Left kidney (tissue), 2 donors: ENCODE results near the gene PRSS36. TPM values are rescaled to one million over a fixed set of nuclear protein-coding genes. Genes with fewer than 3 reads are reported as not detected.
"Not testable (repeated sequence)": the region's sequence is repeated elsewhere in the genome, so short reads cannot be mapped to it uniquely, and the experiment has no call there.

Experiments used
- DNase-seq: peaks from one replicate; pipeline ENCODE4 v3.0.0-alpha.2; 2013
- polyA plus RNA-seq: library from polyadenylated mRNA; unstranded; fragments of 120-200 nt; gene quantifications from one replicate; pipeline ENCODE4 v1.2.1, GENCODE V29; 2013; ENCODE audit not compliant: insufficient read length

Gene PRSS36
- polyA plus RNA-seq, 1 donor, result 0.67 TPM

DNA sequence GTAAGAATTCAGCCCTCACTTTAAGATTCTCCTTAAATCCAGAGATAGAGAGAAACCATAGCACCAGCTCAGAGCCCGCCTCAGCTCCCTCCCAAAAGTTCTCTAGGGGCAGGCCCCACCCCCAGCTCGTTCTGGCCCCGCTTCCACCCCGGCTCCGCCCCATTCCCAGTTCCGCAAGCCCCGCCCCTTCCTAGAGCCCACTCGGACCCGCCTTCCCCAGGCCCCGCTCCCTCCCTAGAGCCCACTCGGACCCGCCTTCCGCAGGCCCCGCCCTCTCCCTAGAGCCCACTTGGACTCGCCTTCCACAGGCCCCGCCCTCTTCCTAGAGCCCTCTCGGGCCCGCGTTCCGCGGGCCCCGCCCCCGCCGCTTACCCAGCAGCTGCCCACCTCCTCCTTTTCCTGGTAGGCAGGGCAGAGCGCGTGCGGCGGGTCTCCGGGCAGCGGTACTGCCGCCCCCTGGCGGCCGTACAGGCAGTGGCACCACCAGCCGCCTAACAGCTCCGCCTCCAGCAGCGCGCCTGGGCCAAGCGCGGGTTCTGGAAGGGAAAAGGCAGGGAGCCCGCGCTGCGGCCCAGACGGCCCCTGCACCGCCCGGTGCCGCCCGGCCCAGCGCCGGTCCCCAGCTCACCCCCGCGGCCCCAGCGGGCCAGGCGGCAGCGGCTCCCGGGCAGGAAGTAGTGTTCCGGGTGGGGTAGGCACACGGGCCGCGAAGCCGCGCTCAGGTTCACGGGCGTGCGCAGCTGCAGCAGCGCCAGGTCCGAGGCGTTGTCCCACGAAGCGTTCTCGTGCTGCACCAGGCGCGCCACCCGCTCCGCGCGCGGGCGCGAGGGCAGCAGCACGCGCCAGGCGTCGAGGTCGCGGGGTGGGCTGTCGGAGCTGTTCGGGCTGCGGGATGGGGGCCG, 7.5 kb downstream of the PRSS36 start:
- peak; percentile 99 for DNase-seq

- DNase-seq, result no peak
Observed at GRCh38 chr16:31141489-31142108, 8.3 kb downstream of the PRSS36 start.

DNA sequence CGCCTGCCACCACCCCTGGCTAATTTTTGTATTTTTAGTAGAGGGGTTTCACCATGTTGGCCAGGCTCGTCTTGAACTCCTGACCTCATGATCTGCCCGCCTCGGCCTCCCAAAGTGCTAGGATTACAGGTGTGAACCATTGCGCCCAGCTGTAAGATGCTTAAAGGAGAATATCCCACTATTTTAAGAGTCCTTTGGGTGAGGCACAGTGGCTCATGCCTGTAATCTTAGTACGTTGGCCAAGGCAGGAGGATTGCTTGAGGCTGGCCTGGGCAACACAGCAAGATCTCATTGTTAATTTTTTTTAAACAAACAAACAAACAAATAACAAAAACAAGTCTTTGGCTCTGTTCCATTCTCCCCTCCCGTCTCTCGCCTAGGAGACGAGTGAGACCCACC, 8.8 kb downstream of the PRSS36 start:
- DNase-seq, result not testable (repeated sequence)

- no peak for DNase-seq
Observed at GRCh38 chr16:31138621-31139578, 11.0 kb downstream of the PRSS36 start.

DNA sequence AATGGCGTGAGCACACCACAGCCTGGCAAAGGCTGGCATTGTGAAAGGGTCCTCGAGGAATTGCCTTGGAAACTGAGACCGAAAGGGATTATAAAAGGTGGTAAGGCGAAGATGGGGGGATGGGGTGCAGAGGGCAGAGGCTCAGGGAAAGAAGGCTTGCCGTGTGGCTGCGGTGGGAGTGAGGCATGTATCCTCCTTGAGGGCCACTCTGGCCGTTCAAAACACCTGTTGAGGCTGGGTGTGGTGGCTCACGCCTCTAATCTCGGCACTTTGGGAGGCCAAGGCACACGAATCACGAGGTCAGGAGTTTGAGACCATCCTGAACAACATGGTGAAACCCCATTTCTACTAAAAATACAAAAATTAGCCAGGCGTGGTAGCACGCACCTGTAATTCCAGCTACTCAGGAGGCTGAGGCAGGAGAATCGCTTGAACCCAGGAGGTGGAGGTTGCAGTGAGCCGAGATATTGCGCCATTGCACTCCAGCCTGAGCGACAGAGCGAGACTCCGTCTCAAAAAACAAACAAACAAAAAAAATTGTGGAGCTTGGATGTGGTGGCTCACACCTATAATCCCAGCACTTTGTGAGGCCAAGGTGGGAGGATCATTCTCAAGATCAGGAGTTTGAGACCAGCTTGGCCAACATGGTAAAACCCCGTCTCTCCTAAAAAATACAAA, 12.9 kb downstream of the PRSS36 start:
- not testable (repeated sequence) for DNase-seq

DNA sequence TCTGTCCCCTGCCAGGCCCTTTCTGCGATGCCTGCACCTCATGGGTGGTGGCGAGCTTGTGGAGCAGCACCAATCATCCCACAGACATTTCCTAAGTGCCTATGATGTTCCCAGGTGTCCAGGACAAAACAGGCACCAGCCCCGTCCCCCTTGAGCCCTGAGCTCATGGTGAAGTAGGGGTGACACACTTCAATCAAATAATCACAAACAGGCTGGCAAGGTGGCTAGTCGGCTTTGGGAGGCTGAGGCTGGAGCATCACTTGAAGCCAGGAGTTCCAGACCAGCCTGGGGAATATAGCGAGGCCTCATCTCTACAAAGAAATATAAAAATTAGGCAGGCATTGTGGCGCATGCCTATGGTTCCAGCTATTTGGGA, 13.6 kb downstream of the PRSS36 start:
- no peak for DNase-seq

GRCh38 chr16:31135535-31136286, 14.2 kb downstream of the PRSS36 start, which contains the start of gene PRSS8:
Gene PRSS8, minus strand, starts transcription at chr16:31135727. Its CDS starts 229 bp downstream, at chr16:31135498.
- no peak for DNase-seq

GRCh38 chr16:31134625-31135534, 15.0 kb downstream of the PRSS36 start:
- DNase-seq, result no peak

- DNase-seq, result no peak
Observed at GRCh38 chr16:31134091-31134571, 15.7 kb downstream of the PRSS36 start.

DNA sequence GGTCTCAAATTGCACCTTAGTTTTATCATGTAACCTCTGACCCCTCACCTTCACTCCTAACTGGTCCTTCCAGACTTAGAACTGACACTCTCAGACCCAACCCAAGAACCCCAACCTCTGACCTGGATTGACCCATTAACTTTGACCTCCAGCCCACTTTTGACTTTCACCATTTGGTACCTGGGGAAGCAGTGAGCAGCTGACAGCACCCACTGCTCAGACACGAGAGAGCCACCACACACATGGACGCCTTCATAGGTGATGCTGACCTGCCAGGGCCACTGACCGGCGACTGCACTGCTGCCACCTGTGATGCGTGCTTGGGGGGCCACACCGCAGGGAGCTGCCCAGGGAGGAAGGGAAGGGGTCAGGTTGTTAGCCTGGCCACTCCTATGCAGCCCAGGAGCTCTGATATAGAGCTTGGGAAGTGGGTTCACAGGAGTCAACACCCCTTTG, 16.8 kb downstream of the PRSS36 start:
- no peak for DNase-seq

- no peak for DNase-seq
Observed at GRCh38 chr16:31132303-31132979, 17.4 kb downstream of the PRSS36 start.

DNA sequence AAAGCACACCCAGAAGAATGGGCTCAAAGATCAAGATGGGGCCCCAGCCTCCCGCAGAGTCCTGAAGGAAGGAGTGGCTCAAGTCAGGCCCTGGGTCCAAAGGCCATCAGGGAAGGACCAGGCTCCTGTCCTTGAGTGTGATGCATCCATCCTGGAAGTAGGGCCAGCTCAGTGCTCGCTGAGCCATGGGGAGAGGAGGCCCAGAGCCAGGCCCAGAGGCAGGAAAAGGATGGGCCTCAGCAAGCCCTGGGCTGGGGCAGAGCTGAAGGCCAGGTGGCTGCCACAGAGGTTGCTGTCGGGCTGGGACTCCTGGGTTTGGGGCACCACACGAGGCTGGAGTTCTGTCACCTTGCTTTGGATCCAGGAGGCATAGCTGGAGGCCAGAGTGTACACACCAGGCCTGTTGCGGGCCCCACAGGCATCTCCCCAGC, 18.0 kb downstream of the PRSS36 start:
- no peak for DNase-seq

DNA sequence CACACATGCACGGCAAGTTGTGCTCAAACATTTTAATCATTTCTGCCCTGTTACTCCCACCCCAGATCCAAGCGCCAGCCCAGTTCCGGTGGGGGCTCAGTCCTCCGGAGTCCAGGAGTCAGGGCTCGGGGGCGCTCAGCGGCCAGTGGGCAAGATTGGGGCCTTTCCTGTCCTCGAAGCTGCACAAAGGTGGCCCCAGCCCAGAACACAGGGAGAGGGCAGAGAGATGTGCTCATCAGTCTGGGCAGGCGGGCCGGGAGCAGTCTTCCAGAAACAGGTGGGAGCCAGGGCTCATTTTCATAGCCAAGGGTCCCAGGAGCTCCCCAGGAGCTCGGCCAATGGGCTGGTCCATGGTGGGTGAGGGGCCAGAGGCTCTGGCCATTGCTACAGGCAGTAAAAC, 18.4 kb downstream of the PRSS36 start:
- no peak for DNase-seq

GRCh38 chr16:31130899-31131298, 19.0 kb downstream of the PRSS36 start:
- no peak for DNase-seq

DNA sequence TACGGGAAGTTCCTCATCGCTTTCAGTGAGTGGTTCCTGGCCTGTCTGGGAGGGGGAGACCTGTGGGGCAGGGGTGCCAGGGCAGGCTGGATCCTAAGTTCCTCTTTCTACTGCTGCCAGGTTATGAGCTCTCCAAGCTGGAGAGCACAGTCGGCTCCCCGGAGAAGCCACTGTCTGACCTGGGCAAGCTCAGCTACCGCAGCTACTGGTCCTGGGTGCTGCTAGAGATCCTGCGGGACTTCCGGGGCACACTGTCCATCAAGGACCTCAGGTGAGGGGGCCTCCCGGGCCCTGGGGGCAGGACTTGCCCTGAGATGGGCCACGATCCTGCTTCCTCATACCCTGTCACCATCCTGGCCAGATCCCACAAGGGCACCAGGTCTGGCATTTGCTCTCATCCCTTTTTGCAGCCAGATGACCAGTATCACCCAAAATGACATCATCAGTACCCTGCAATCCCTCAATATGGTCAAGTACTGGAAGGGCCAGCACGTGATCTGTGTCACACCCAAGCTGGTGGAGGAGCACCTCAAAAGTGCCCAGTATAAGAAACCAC, 19.5 kb downstream of the PRSS36 start:
- DNase-seq, result no peak

DNA sequence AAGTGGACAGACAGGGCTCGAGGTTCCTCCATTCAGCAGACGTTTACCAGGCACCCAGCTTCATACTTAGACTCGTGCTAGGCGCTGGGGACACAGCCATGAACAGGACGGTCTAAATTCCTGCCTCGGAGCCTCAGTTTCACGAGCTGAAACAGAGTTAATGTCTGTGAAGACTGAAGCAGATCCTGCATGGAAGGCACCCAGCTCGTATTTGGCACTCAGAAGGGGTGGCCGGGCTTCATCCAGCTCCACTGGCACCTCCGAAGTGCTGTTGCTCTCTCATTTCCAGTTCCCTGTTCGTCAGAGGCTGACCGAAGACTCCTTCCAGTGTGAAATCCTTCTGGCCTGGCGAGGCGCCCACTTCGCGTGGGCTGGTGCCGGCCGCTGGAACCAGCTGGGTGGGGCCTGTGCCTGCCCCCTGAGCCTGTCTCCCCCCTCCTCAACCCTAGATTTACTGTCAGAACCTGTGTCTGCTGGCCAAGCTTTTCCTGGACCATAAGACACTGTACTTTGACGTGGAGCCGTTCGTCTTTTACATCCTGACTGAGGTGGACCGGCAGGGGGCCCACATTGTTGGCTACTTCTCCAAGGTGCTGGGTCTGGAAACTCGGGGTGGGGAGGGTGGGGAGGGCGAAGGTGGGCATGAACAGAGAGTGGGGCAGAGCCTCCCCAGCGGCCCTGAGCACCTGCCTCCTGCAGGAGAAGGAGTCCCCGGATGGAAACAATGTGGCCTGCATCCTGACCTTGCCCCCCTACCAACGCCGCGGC, 20.1 kb downstream of the PRSS36 start:
- DNase-seq, result no peak

DNA sequence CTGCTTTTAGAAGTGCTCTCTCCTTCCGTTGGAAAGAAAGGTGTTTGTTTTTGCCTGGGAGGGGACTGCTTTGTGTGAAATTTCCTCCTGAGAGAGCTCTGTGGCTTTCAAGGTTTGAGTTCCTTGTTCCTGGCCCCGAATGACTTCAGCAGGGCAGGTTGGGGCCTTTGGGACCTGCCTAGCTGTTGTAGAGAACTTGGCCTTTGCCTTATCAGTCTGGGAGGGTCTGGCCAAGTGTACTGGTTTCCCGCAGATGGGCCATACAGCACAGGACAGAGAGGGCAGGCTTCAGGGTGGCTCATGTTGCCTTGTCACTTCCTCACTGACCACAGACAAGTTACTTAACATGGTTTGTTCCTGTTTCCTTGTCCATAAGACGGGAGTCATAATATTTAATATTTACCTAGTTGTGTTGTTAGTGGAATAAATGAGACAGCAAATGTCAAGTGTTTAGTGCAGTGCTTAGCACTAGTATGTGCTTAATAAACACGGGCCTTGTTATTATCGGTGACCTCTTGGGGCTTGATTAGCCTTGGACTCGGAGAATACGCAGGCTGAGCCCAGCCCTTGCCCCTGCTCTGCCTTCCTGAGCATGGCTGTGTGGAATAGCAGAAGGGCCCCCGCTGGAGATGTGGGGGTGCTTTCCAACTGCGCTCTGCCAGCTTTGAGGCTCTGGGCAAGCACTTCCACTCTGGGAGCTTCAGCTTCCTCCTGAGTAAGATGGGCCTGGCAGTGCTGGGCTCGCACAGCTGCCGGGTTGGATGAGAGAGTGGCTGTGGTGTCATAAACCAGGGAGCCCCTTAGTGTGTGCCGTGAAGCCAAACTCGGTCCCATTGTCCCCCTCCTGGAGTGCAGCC, 20.9 kb downstream of the PRSS36 start:
- DNase-seq, result no peak
